GM12878 (cell line): ENCODE results near the gene ITLN1. TPM values are rescaled to one million over a fixed set of nuclear protein-coding genes. Genes with fewer than 3 reads are reported as not detected.

ENCODE experiments used
- CBFB ChIP-seq: IDR thresholded peaks from 2 replicates; pipeline ENCODE4 v1.6.1; 2016; ENCODE audit warnings: antibody characterized with exemption, low read depth
- CREM ChIP-seq: IDR thresholded peaks from 2 replicates; pipeline ENCODE4 v1.6.1; 2014; ENCODE audit warnings: antibody characterized with exemption, low read depth
- GABPA ChIP-seq: IDR thresholded peaks from 2 replicates; pipeline ENCODE4 v1.6.1; 2014; ENCODE audit warnings: antibody characterized with exemption, low read depth, mild to moderate bottlenecking, inconsistent platforms
- GATAD2B ChIP-seq: fragments of 450-650 bp; conservative IDR thresholded peaks from 2 replicates; pipeline ENCODE4 v1.6.1; 2017; ENCODE audit warnings: low read depth, mild to moderate bottlenecking, moderate library complexity
- HDGF ChIP-seq: fragments of 450-650 bp; IDR thresholded peaks from 2 replicates; pipeline ENCODE4 v1.6.1; 2016; ENCODE audit warnings: antibody characterized with exemption
- MAX ChIP-seq: IDR thresholded peaks from 2 replicates; pipeline ENCODE4 v1.6.1; 2012; ENCODE audit warnings: low read depth, low read length, improper control_type of control experiment
- NBN ChIP-seq: fragments of 450-650 bp; IDR thresholded peaks from 2 replicates; pipeline ENCODE4 v1.6.1; 2016
- PAX8 ChIP-seq: fragments of 450-650 bp; IDR thresholded peaks from 2 replicates; pipeline ENCODE4 v1.6.1; 2017; ENCODE audit warnings: mild to moderate bottlenecking, moderate library complexity
- POLR2A ChIP-seq: IDR thresholded peaks from 2 replicates; pipeline ENCODE4 v1.6.1; 2011; ENCODE audit warnings: low read depth, mild to moderate bottlenecking, low read length
- RELB ChIP-seq: fragments of 450-650 bp; IDR thresholded peaks from 2 replicates; pipeline ENCODE4 v1.6.1; 2017; ENCODE audit warnings: low read depth, mild to moderate bottlenecking, moderate library complexity
- RUNX3 ChIP-seq: IDR thresholded peaks from 2 replicates; pipeline ENCODE4 v1.6.1; 2012; ENCODE audit warnings: low read length, inconsistent platforms
- SMC3 ChIP-seq: IDR thresholded peaks from 2 replicates; pipeline ENCODE4 v1.6.1; 2011; ENCODE audit warnings: low read length, improper control_type of control experiment, borderline replicate concordance
- SPI1 ChIP-seq: IDR thresholded peaks from 2 replicates; pipeline ENCODE4 v1.6.1; 2011; ENCODE audit warnings: low read depth, mild to moderate bottlenecking, low read length, moderate library complexity, borderline replicate concordance; ENCODE audit not compliant: insufficient read depth
- SREBF1 ChIP-seq: IDR thresholded peaks from 2 replicates; pipeline ENCODE4 v1.6.1; 2012; ENCODE audit warnings: mild to moderate bottlenecking, low read length
- SUZ12 ChIP-seq: fragments of 200-600 bp; sonication (generic); IDR thresholded peaks from one replicate; pipeline ENCODE4 v1.6.1; 2018; ENCODE audit warnings: antibody characterized with exemption, mild to moderate bottlenecking; ENCODE audit not compliant: unreplicated experiment
- ZNF207 ChIP-seq: fragments of 450-650 bp; IDR thresholded peaks from 2 replicates; pipeline ENCODE4 v1.6.1; 2014; ENCODE audit warnings: antibody characterized with exemption, mild to moderate bottlenecking, borderline replicate concordance
- polyA plus RNA-seq, 11 experiments: library from polyadenylated mRNA; depleted of rRNA in 4 of 11; unstranded in 6 of 11; stranded (reverse) in 5 of 11; fragments of >200 nt; fragmentation: Nextera tagmentation in 4 of 11; fragmentation: Illumina TruSeq in 1 of 11; extraction: Ambion mirVana in 4 of 11; extraction: Trizol in 1 of 11; gene quantifications; 1 replicate in 1 of 11; 2 replicates in 10 of 11; pipeline versions ENCODE4 v1.2.1 to v1.2.3, GENCODE V29; 2011 to 2016; ENCODE audit warnings: inconsistent platforms in 2 of 11, missing spikeins in 2 of 11, low read depth in 1 of 11
- total RNA-seq, 4 experiments: library from RNA; depleted of rRNA in 3 of 4; stranded (reverse); fragments of >200 nt in 3 of 4; fragmentation: Illumina TruSeq in 1 of 4; extraction: Trizol in 1 of 4; gene quantifications; 2 replicates each; pipeline versions ENCODE4 v1.2.1 to v1.2.3, GENCODE V29; 2013 to 2021
- TF ChIP-seq, protein P1 (sequence below): fragments of 150-350 bp; IDR thresholded peaks from 2 replicates; pipeline ENCODE4 v1.6.1; 2016; ENCODE audit warnings: low read depth, low read length
- TF ChIP-seq, protein P2 (sequence below): fragments of 450-650 bp; IDR thresholded peaks from 2 replicates; pipeline ENCODE4 v1.6.1; 2016; ENCODE audit warnings: mild to moderate bottlenecking
- TF ChIP-seq, protein P3 (sequence below): IDR thresholded peaks from 2 replicates; pipeline ENCODE4 v1.6.1; 2012; ENCODE audit warnings: low read length, inconsistent platforms

The ITLN1 gene
- total and polyA plus RNA-seq, 10 of the 15 experiments (the other 5 are each of a cell fraction or from before 2014, with no cell fraction given), result not detected

- TF ChIP-seq, protein P1, sequence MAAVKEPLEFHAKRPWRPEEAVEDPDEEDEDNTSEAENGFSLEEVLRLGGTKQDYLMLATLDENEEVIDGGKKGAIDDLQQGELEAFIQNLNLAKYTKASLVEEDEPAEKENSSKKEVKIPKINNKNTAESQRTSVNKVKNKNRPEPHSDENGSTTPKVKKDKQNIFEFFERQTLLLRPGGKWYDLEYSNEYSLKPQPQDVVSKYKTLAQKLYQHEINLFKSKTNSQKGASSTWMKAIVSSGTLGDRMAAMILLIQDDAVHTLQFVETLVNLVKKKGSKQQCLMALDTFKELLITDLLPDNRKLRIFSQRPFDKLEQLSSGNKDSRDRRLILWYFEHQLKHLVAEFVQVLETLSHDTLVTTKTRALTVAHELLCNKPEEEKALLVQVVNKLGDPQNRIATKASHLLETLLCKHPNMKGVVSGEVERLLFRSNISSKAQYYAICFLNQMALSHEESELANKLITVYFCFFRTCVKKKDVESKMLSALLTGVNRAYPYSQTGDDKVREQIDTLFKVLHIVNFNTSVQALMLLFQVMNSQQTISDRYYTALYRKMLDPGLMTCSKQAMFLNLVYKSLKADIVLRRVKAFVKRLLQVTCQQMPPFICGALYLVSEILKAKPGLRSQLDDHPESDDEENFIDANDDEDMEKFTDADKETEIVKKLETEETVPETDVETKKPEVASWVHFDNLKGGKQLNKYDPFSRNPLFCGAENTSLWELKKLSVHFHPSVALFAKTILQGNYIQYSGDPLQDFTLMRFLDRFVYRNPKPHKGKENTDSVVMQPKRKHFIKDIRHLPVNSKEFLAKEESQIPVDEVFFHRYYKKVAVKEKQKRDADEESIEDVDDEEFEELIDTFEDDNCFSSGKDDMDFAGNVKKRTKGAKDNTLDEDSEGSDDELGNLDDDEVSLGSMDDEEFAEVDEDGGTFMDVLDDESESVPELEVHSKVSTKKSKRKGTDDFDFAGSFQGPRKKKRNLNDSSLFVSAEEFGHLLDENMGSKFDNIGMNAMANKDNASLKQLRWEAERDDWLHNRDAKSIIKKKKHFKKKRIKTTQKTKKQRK, result no peak
- TF ChIP-seq MAX (peak; percentile 76; the same call in 1 of the 2 replicates), ZNF207 (no peak), CREM (peak; percentile 28; the same call in 1 of the 2 replicates), NBN (peak; percentile 56; the same call in 1 of the 2 replicates), SREBF1 (no peak), SUZ12 (no peak), SMC3 (peak; percentile 61; the same call in 1 of the 2 replicates), POLR2A (peak; percentile 70), SPI1 (peak; percentile 68), RUNX3 (peak; percentile 98), GATAD2B (peak; percentile 66), CBFB (peak; percentile 67), HDGF (0 out of 2 replicates have a peak, but pooled peaks have one; percentile 67), RELB (0 out of 2 replicates have a peak, but pooled peaks have one; percentile 46), GABPA (peak; percentile 75), PAX8 (no peak)
- TF ChIP-seq, protein P2, sequence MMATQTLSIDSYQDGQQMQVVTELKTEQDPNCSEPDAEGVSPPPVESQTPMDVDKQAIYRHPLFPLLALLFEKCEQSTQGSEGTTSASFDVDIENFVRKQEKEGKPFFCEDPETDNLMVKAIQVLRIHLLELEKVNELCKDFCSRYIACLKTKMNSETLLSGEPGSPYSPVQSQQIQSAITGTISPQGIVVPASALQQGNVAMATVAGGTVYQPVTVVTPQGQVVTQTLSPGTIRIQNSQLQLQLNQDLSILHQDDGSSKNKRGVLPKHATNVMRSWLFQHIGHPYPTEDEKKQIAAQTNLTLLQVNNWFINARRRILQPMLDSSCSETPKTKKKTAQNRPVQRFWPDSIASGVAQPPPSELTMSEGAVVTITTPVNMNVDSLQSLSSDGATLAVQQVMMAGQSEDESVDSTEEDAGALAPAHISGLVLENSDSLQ, result no peak; the same call in none of the 2 replicates
- TF ChIP-seq, protein P3, sequence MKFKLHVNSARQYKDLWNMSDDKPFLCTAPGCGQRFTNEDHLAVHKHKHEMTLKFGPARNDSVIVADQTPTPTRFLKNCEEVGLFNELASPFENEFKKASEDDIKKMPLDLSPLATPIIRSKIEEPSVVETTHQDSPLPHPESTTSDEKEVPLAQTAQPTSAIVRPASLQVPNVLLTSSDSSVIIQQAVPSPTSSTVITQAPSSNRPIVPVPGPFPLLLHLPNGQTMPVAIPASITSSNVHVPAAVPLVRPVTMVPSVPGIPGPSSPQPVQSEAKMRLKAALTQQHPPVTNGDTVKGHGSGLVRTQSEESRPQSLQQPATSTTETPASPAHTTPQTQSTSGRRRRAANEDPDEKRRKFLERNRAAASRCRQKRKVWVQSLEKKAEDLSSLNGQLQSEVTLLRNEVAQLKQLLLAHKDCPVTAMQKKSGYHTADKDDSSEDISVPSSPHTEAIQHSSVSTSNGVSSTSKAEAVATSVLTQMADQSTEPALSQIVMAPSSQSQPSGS, result peak; percentile 78
These were observed 47.3 kb downstream of the ITLN1 start (continued) for GRCh38 chr1:160837558-160838205.
